Measurements from ENCODE around the gene MYO7B.

GRCh38 chr2:127546797-127547196 is 11.3 kb downstream of the MYO7B start:
- TF ChIP-seq CTCF (IDR thresholded peaks at IDR 0.05) (no peak), POLR2A (IDR thresholded peaks at IDR 0.05) (no peak)

All from thyroid gland (tissue), 4 donors.